Hepatocyte (in vitro differentiated cells): Measurements from ENCODE around the gene OBSCN.

Experiments
- EZH2 ChIP-seq: fragments of 200-600 bp; sonication (generic); IDR thresholded peaks from 2 replicates; pipeline ENCODE4 v1.6.1; 2016; ENCODE audit warnings: antibody characterized with exemption, mild to moderate bottlenecking, borderline replicate concordance
- EZH2phosphoT487 ChIP-seq: fragments of 200-600 bp; sonication (generic); IDR thresholded peaks from one replicate; pipeline ENCODE4 v1.6.1; 2018; ENCODE audit warnings: antibody characterized with exemption, mild to moderate bottlenecking, low read depth, moderate library complexity; ENCODE audit not compliant: unreplicated experiment, severe bottlenecking
- TF ChIP-seq, protein P1 (sequence below): fragments of 200-600 bp; sonication (generic); IDR thresholded peaks from 2 replicates; pipeline ENCODE4 v1.5.1; 2016; ENCODE audit warnings: antibody characterized with exemption, mild to moderate bottlenecking; ENCODE audit not compliant: poor library complexity

DNA sequence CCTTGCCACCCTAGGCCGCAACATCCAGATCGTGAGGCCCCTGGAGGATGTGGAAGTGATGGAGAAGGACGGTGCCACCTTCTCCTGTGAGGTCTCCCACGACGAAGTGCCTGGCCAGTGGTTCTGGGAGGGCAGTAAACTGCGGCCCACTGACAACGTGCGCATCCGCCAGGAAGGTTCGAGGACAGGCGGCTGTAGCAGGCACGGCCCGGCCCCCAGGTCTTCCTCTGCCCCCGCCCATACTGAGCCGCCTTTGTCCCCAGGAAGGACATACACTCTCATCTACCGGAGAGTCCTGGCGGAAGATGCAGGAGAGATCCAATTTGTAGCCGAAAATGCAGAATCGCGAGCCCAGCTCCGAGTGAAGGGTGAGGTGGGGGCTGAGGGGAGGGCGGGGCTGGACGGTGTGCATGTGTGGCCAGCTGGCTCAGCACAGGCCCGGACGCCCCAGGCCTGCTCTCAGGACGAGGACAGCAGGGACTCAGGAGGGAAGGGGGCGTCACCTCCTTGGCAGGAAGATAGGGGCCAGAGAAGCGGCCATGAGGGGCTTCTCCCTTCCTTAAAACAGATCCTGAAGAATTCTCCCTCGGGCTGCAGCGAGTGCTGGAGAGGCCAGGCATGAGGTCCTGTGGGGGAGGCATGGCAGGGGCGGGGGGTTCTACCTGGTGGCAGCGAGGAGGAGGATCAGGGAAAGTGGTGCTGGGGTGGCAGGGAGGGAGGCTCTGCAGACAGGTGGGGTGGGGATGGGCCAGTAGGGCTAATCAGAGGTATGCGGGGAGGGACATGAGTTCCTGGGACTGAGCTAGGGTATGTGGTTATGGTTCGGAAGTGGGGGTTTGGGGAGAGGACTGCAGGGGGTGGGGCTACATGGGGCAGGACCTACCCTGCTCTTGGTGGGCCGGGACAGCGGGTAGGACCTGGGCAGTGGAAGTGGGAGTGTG lies 69.9 kb downstream of the OBSCN start:
- no peak for TF ChIP-seq EZH2
- TF ChIP-seq, protein P1, sequence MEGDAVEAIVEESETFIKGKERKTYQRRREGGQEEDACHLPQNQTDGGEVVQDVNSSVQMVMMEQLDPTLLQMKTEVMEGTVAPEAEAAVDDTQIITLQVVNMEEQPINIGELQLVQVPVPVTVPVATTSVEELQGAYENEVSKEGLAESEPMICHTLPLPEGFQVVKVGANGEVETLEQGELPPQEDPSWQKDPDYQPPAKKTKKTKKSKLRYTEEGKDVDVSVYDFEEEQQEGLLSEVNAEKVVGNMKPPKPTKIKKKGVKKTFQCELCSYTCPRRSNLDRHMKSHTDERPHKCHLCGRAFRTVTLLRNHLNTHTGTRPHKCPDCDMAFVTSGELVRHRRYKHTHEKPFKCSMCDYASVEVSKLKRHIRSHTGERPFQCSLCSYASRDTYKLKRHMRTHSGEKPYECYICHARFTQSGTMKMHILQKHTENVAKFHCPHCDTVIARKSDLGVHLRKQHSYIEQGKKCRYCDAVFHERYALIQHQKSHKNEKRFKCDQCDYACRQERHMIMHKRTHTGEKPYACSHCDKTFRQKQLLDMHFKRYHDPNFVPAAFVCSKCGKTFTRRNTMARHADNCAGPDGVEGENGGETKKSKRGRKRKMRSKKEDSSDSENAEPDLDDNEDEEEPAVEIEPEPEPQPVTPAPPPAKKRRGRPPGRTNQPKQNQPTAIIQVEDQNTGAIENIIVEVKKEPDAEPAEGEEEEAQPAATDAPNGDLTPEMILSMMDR, result no peak
- no peak for TF ChIP-seq EZH2phosphoT487
